ENCODE results near the gene ERVFRD-1. TPM values are rescaled to one million over a fixed set of nuclear protein-coding genes. Genes with fewer than 3 reads are reported as not detected.

ERVFRD-1 gene
- total RNA-seq, 1 donor from 2014 or later = not detected

DNA sequence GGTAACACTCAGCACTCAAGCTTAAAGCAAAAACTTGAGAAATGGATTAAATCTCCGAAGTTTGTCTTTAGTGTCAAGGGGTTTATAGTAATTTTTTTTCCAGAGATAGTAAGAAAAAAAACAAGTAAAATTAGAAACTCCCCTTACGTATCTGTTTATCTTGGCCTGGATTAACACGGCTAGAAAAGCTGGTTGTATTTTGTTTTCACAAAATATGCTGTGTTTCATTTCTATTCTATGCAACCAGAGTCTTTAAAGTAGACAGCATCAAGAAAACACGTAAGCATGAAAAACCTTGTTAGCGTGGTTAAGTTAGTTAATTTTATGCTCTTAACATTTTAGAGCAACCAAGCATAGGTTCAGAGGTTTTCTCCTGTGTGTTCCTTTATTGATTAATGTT lies 21.8 kb upstream of the ERVFRD-1 start:
- TF ChIP-seq, protein P1, sequence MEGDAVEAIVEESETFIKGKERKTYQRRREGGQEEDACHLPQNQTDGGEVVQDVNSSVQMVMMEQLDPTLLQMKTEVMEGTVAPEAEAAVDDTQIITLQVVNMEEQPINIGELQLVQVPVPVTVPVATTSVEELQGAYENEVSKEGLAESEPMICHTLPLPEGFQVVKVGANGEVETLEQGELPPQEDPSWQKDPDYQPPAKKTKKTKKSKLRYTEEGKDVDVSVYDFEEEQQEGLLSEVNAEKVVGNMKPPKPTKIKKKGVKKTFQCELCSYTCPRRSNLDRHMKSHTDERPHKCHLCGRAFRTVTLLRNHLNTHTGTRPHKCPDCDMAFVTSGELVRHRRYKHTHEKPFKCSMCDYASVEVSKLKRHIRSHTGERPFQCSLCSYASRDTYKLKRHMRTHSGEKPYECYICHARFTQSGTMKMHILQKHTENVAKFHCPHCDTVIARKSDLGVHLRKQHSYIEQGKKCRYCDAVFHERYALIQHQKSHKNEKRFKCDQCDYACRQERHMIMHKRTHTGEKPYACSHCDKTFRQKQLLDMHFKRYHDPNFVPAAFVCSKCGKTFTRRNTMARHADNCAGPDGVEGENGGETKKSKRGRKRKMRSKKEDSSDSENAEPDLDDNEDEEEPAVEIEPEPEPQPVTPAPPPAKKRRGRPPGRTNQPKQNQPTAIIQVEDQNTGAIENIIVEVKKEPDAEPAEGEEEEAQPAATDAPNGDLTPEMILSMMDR (conservative IDR thresholded peaks at IDR 0.05) = no peak
- Mint-ChIP-seq H3K27me3 (ENCODE audit: low read depth) (no peaks in the 10 kb centered on the region), H3K36me3 (ENCODE audit: low read depth) (peaks cover 10% of the 10 kb centered on the region)

GRCh38 chr6:11132194-11132888 lies 20.8 kb upstream of the ERVFRD-1 start:
- peaks cover 6% of the 10 kb centered on the region for H3K4me1 Mint-ChIP-seq
- no peaks in the 10 kb centered on the region for H3K9me3 Mint-ChIP-seq
- H3K27me3 Mint-ChIP-seq (ENCODE audit: low read depth) = no peaks in the 10 kb centered on the region
- H3K4me3 Mint-ChIP-seq = no peak overlapping the region
- H3K36me3 Mint-ChIP-seq (ENCODE audit: low read depth) = peaks cover 11% of the 10 kb centered on the region
- TF ChIP-seq, protein P1 (conservative IDR thresholded peaks at IDR 0.05) = no peak
- H3K27ac Mint-ChIP-seq (ENCODE audit: unreplicated experiment) = no peak overlapping the region
- no peak for DNase-seq (ENCODE audit: low read depth, low spot score)

More for the DNA sequence above, 21.8 kb upstream of the ERVFRD-1 start:
- no peak for DNase-seq (ENCODE audit: low read depth, low spot score)
- H3K27ac Mint-ChIP-seq (ENCODE audit: unreplicated experiment) = no peak overlapping the region
- no peak overlapping the region for H3K4me3 Mint-ChIP-seq
- H3K4me1 Mint-ChIP-seq = peaks cover 6% of the 10 kb centered on the region
- H3K9me3 Mint-ChIP-seq = no peaks in the 10 kb centered on the region

DNA sequence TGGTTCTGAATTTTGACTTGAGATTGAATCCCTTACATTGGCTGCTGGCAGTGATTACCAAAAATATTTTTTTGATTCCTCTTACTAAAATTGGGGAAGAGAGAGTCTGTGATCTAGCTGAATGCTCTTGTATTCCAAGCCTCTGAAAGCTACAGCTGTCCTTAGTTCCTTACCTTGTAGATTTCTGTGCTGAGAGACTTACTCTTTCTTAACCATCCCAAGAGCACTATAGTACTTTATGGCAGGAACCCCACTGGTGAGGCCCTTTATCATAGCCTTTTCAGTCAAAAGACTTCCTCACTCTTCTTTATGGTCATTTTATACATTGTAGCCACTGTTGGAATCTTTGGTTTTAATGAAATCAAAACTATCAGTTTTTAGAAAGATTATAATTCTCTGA lies 19.1 kb upstream of the ERVFRD-1 start:
- no peak for DNase-seq (ENCODE audit: low read depth, low spot score)
- H3K27me3 Mint-ChIP-seq (ENCODE audit: low read depth) = no peaks in the 10 kb centered on the region
- no peak overlapping the region for H3K27ac Mint-ChIP-seq (ENCODE audit: unreplicated experiment)
- H3K36me3 Mint-ChIP-seq (ENCODE audit: low read depth) = peaks cover 22% of the 10 kb centered on the region
- H3K4me1 Mint-ChIP-seq = peaks cover 6% of the 10 kb centered on the region
- H3K9me3 Mint-ChIP-seq = peaks cover 5% of the 10 kb centered on the region
- H3K4me3 Mint-ChIP-seq = no peak overlapping the region
- TF ChIP-seq, protein P1 (conservative IDR thresholded peaks at IDR 0.05) = no peak

DNA sequence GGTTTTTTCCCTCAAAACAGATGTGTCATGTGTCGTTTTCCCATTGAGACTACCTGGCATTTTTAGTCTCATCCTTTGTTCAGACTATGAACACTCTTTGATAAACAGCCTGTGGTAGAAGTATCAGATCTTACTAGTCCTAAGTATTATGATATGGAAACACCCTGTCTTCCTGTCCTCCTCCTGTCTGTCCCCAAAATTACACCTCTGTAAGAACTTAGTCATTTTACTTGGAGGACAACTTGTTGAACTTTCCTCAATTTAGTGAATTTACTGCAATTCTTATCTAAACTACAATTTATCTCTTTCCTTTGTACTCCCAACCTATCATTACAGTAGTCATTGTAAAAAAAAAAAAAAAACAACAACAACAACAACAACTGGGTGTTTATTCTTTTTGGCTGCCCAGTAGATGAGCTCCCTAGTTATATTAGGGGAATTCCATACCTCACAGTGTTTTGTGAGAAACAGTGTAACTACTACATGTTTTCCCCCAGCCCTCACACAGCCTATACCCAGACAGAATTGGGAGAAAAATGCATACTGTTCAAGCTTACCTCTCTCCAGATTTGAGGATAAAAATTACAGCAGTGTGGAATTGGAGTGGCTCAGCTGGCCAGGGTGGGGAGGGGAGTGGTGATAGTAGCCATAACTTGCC lies 18.5 kb upstream of the ERVFRD-1 start:
- peaks cover 20% of the 10 kb centered on the region for H3K36me3 Mint-ChIP-seq (ENCODE audit: low read depth)
- H3K27ac Mint-ChIP-seq (ENCODE audit: unreplicated experiment) = no peak overlapping the region
- no peak overlapping the region for H3K4me3 Mint-ChIP-seq
- peaks cover 6% of the 10 kb centered on the region for H3K4me1 Mint-ChIP-seq
- DNase-seq (ENCODE audit: low read depth, low spot score) = no peak
- no peaks in the 10 kb centered on the region for H3K27me3 Mint-ChIP-seq (ENCODE audit: low read depth)
- TF ChIP-seq, protein P1 (conservative IDR thresholded peaks at IDR 0.05) = no peak
- H3K9me3 Mint-ChIP-seq = peaks cover 6% of the 10 kb centered on the region

DNA sequence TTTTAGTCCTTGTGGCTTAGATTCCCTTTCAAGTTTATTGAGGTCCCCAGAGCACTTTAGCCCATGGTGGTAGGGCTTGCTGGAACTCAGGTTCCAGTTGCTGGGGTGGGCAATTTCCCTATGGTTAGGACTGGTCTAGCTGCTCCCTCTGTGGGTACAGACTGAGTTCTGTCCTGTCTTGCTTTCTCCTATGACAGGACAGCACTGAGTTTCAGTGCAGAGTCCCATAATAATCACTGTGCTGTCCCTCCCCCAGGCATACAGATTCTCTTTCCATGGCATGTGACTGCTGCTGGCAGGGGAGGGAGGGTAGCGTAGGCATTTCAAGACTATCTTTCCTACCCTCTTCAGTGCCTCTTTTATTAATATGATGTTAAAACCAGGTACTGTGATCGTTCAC lies 17.1 kb upstream of the ERVFRD-1 start:
- Mint-ChIP-seq H3K27me3 (ENCODE audit: low read depth) (no peaks in the 10 kb centered on the region), H3K4me3 (no peak overlapping the region), H3K36me3 (ENCODE audit: low read depth) (peaks cover 17% of the 10 kb centered on the region), H3K9me3 (peaks cover 6% of the 10 kb centered on the region), H3K4me1 (peaks cover 10% of the 10 kb centered on the region), H3K27ac (ENCODE audit: unreplicated experiment) (no peak overlapping the region)
- no peak for DNase-seq (ENCODE audit: low read depth, low spot score)
- TF ChIP-seq, protein P1 (conservative IDR thresholded peaks at IDR 0.05) = no peak
